ENCODE data around the gene CHMP4A.

Gene CHMP4A, protein sequence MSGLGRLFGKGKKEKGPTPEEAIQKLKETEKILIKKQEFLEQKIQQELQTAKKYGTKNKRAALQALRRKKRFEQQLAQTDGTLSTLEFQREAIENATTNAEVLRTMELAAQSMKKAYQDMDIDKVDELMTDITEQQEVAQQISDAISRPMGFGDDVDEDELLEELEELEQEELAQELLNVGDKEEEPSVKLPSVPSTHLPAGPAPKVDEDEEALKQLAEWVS

GRCh38 chr14:24212924-24213865 is at the start of gene CHMP4A:
TSS of gene CHMP4A (minus strand) at chr14:24213488. CDS start at chr14:24213439, 49 bp downstream.
- FAIRE-seq, result peak; percentile 62

- no peak for FAIRE-seq
Observed at GRCh38 chr14:24261969-24262327, 48.7 kb upstream of the CHMP4A start.

- FAIRE-seq, result no peak
Observed at GRCh38 chr14:24261256-24261968, 48.1 kb upstream of the CHMP4A start.

GRCh38 chr14:24260780-24261157 is 47.5 kb upstream of the CHMP4A start:
- FAIRE-seq, result no peak

DNA sequence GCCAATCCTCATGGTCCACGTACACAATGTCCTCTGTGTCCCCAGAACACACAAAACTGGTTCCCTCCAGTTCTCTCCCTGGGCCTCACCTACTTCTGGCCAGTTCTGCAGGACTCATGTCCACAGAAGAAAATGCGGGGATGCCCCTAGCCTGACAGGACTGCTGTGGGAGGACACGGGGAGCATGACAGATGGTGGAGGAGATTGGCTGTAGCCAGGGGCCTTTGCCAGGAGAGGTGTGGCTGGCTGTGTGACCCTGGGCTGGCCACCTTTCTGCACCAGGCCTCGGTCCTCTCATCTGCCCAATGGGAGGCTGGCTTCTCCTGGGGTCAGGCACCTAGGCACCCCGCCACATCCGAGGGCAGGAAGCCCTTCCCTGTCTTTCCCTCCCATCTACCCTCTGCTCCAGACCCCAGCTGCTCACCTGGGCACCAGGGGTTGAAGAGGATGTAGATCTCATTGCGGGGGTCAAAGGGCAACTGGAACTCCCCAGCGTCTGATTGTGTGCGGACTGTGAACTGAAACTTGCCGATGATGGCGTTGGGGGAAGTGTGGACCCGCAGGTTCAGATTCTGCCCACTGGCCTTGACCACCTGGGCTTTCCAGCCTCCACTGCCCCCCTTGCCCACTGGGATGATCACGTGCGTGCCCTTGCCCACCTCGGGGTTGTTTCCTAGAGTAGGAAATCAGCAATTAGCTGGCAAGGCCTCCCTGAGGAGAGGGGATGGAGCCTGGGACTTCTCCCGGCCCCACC is 46.9 kb upstream of the CHMP4A start:
- FAIRE-seq, result no peak

DNA sequence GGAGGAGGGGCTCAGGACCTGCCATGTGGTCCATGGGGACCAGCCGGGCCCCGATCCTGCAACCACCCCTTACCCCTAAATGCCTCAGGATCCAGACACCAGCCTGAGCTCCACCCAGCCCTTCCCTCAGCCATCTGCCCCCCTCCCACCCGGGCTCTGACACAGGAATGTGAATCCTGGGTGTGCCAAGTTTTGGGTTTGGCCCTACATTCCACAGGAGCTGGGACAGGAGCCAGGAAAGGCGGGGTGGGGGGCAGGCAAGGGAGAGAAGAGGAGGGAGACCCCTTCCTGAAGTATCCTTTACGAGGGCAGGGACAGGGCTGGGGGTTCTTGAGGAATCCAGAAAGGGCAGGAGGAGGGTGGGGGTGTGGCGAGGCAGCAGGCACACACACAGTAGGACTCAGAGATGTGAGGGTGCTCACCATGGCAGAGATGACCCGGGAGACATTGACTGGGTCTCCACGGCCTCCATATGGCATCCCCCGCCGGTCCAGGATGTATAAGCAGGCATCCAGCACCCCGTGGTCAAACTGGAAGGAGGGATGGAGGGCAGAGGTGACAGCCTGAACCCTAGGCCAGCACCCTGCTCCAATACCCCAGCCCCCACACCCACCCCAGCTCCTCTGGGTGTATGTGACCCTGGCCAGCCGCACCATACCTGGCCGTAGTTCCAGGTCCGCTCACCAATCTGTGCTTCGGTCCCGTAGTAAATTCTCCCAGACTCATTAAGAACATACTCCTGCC is 46.2 kb upstream of the CHMP4A start:
- FAIRE-seq, result no peak

DNA sequence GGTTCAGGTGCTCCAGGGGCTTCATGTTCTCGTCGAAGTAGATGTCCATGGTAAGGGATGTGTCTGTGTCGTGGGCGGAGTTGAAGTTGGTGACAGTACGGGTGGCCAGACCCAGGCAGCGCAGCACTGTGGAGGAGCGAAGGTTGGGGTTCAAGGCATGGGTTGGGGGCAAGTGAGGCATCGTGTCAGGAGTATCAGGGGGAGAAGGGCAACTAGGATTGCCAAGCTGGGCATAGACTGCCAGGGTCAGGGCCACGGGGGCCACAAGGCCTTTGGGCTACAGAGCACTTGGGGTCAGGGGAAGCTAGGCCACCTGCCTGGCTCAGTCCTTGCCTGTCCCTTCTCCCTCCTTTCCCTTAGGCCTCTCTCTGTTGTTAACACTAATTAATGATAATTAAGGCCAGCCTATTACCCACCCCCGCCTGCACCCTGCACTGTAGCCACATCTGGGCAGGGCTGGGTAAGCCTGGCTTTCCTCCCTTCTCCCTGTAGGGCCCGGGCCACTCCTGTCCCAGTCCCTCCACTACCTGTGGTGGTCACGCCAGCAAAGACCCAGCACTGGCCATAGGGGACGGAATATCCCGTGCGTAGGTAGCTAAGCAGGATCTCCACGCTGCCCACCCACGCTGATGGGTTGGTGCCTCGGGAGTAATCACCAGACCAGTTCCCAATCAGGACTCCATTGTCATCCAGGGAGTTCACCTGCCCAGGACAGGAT is 45.4 kb upstream of the CHMP4A start:
- FAIRE-seq, result no peak

GRCh38 chr14:24258119-24258518 is 44.8 kb upstream of the CHMP4A start:
- no peak for FAIRE-seq

- no peak for FAIRE-seq
Observed at GRCh38 chr14:24256960-24257359, 43.7 kb upstream of the CHMP4A start.

- no peak for FAIRE-seq
Observed at GRCh38 chr14:24255931-24256711, 42.8 kb upstream of the CHMP4A start.

- FAIRE-seq, result no peak
Observed at GRCh38 chr14:24255438-24255837, 42.1 kb upstream of the CHMP4A start.

DNA sequence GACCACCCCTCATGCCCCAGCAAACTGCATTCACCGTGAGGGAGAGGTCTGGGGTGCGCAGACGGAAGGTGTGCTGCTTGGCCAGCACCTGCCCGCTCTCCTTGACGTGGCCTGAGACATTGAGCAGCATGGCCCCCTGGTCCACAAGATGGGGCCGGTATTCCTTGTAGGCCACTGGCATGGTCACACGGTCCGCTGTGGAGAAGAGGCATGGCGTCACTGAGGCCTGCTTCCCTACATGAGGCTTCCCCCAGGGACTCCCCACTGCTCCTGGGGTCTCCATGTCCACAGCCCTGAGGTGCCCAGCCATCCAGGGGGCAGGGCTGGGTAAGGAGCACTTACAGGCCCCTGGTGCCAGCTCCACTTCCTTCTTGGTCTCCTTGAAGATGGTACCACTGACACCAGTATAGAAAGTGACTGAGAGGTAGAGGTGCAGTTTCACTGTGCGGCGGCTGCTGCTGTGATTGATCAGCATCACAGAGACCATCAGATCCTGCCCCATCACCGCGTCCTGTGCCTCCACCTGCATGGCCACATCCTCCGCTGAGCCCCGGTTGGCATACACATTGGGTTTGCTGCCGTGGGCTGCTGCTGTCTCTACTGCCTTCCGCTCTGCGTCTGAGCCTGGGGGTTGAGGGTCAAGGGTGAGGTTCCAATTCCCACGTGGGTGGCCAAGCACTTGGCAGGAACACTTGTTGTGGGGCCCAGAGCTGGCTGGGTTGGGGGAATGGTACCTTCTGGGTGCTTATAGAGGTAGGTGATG is 41.5 kb upstream of the CHMP4A start:
- no peak for FAIRE-seq

- FAIRE-seq, result no peak
Observed at GRCh38 chr14:24253936-24254335, 40.6 kb upstream of the CHMP4A start.

GRCh38 chr14:24252289-24253124 is 39.2 kb upstream of the CHMP4A start:
- FAIRE-seq, result no peak

GRCh38 chr14:24251880-24252288 is 38.6 kb upstream of the CHMP4A start:
- no peak for FAIRE-seq

- no peak for FAIRE-seq
Observed at GRCh38 chr14:24250354-24250753, 37.1 kb upstream of the CHMP4A start.

GRCh38 chr14:24249230-24250021 is 36.1 kb upstream of the CHMP4A start:
- FAIRE-seq, result no peak

- FAIRE-seq, result no peak
Observed at GRCh38 chr14:24247422-24247821, 34.1 kb upstream of the CHMP4A start.
